ENCODE measurements around the gene MUC5B. TPM values are rescaled to one million over a fixed set of nuclear protein-coding genes. Genes with fewer than 3 reads are reported as not detected.

MUC5B gene
- total and polyA plus RNA-seq, 5 donors from 2014 or later, result not detected

GRCh38 chr11:1177020-1177770 lies 45.7 kb upstream of the MUC5B start:
- Histone ChIP-seq H3K9me3 (ENCODE audit: control insufficient read depth in 2 of 2, low read length in 2 of 2) (no peaks in the 10 kb centered on the region), H3K27ac (ENCODE audit: insufficient read depth, low read length, poor library complexity, severe bottlenecking) (no peak overlapping the region), H3K4me1 (ENCODE audit: control insufficient read depth, insufficient read depth, low read length, poor library complexity, severe bottlenecking) (no peaks in the 10 kb centered on the region), H3K27me3 (ENCODE audit: control insufficient read depth, insufficient read depth, low read length) (no peaks in the 10 kb centered on the region), H3K4me3 (ENCODE audit: low read depth, low read length) (no peak overlapping the region), H3K36me3 (ENCODE audit: control insufficient read depth, insufficient read depth, low read length) (no peaks in the 10 kb centered on the region)
- no peaks in the 10 kb centered on the region for H3K36me3 Mint-ChIP-seq
- peaks cover 0 to 2% (median 0%) of the 10 kb centered on the region in 4 donors for H3K4me1 Mint-ChIP-seq
- ATAC-seq (ENCODE audit: low read depth in 2 of 2) (no peak), DNase-seq (no peak)
- no peak overlapping the region for H3K4me3 Mint-ChIP-seq
- H3K27me3 Mint-ChIP-seq, result no peaks in the 10 kb centered on the region
- H3K9me3 Mint-ChIP-seq, result peaks cover 0 to 4% (median 1%) of the 10 kb centered on the region in 7 donors
- H3K27ac Mint-ChIP-seq, result no peak overlapping the region

GRCh38 chr11:1177771-1178090 lies 45.1 kb upstream of the MUC5B start:
- Histone ChIP-seq H3K4me3 (ENCODE audit: low read depth, low read length) (no peak overlapping the region), H3K36me3 (ENCODE audit: control insufficient read depth, insufficient read depth, low read length) (no peaks in the 10 kb centered on the region), H3K27me3 (ENCODE audit: control insufficient read depth, insufficient read depth, low read length) (no peaks in the 10 kb centered on the region), H3K27ac (ENCODE audit: insufficient read depth, low read length, poor library complexity, severe bottlenecking) (no peak overlapping the region), H3K9me3 (ENCODE audit: control insufficient read depth in 2 of 2, low read length in 2 of 2) (no peaks in the 10 kb centered on the region), H3K4me1 (ENCODE audit: control insufficient read depth, insufficient read depth, low read length, poor library complexity, severe bottlenecking) (no peaks in the 10 kb centered on the region)
- Mint-ChIP-seq H3K27ac (no peak overlapping the region), H3K4me1 (peaks cover 0 to 2% (median 0%) of the 10 kb centered on the region in 4 donors), H3K36me3 (no peaks in the 10 kb centered on the region), H3K9me3 (peaks cover 0 to 4% (median 1%) of the 10 kb centered on the region in 7 donors), H3K27me3 (no peaks in the 10 kb centered on the region), H3K4me3 (no peak overlapping the region)
- no peak for ATAC-seq (ENCODE audit: low read depth in 2 of 2)
- DNase-seq, result no peak

DNA sequence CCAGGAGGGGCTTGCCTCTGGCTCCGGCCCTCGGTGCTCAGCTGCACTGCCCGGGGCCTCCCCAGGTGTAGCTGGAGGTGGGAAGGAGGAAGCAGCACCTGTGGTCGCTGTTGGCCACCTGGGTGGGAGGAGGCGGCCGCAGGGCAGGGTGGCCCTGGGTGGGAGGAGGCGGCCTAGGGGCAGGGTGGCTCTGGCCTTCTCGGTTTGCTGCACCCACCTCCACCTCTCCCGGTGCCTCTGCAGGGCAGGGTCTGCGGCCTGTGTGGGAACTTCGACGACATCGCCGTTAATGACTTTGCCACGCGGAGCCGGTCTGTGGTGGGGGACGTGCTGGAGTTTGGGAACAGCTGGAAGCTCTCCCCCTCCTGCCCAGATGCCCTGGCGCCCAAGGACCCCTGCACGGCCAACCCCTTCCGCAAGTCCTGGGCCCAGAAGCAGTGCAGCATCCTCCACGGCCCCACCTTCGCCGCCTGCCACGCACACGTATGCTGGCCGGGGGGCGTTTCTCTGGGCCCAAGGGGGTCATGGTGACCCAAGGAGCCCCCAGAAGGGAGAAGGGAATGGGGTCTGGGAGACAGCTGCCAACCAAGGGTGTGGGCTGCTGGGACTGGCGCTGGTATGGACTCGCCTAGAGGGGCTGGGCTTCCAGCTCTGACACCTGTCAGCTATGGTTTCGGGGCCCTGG lies 44.5 kb upstream of the MUC5B start:
- Mint-ChIP-seq H3K27ac (no peak overlapping the region), H3K4me1 (peaks cover 0 to 2% (median 0%) of the 10 kb centered on the region in 4 donors), H3K36me3 (no peaks in the 10 kb centered on the region), H3K9me3 (peaks cover 0 to 4% (median 1%) of the 10 kb centered on the region in 7 donors), H3K27me3 (no peaks in the 10 kb centered on the region), H3K4me3 (no peak overlapping the region)
- Histone ChIP-seq H3K9me3 (ENCODE audit: control insufficient read depth in 2 of 2, low read length in 2 of 2) (no peaks in the 10 kb centered on the region), H3K36me3 (ENCODE audit: control insufficient read depth, insufficient read depth, low read length) (no peaks in the 10 kb centered on the region), H3K27ac (ENCODE audit: insufficient read depth, low read length, poor library complexity, severe bottlenecking) (no peak overlapping the region), H3K4me3 (ENCODE audit: low read depth, low read length) (no peak overlapping the region), H3K27me3 (ENCODE audit: control insufficient read depth, insufficient read depth, low read length) (no peaks in the 10 kb centered on the region), H3K4me1 (ENCODE audit: control insufficient read depth, insufficient read depth, low read length, poor library complexity, severe bottlenecking) (no peaks in the 10 kb centered on the region)
- DNase-seq (no peak), ATAC-seq (ENCODE audit: low read depth in 2 of 2) (no peak)

DNA sequence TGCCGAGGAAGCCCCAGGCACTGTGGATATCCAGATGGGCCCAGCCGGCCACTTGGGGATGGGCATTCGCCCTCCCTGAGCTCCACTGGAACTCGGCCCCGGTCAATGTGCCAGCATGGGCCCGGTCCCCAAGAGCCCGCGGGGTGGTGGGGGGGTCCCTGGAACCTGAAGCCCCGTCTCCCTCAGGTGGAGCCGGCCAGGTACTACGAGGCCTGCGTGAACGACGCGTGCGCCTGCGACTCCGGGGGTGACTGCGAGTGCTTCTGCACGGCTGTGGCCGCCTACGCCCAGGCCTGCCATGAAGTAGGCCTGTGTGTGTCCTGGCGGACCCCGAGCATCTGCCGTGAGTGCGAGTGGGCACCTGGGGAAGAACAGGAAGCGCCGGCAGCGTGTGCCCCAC lies 44.0 kb upstream of the MUC5B start:
- no peaks in the 10 kb centered on the region for H3K27me3 ChIP-seq (ENCODE audit: control insufficient read depth, insufficient read depth, low read length)
- no peak overlapping the region for H3K4me3 Mint-ChIP-seq
- H3K9me3 ChIP-seq (ENCODE audit: control insufficient read depth in 2 of 2, low read length in 2 of 2), result no peaks in the 10 kb centered on the region
- no peaks in the 10 kb centered on the region for H3K36me3 ChIP-seq (ENCODE audit: control insufficient read depth, insufficient read depth, low read length)
- no peaks in the 10 kb centered on the region for H3K4me1 ChIP-seq (ENCODE audit: control insufficient read depth, insufficient read depth, low read length, poor library complexity, severe bottlenecking)
- no peak overlapping the region for H3K4me3 ChIP-seq (ENCODE audit: low read depth, low read length)
- H3K27me3 Mint-ChIP-seq, result no peaks in the 10 kb centered on the region
- H3K4me1 Mint-ChIP-seq, result peaks cover 0 to 2% (median 0%) of the 10 kb centered on the region in 4 donors
- no peak for ATAC-seq (ENCODE audit: low read depth in 2 of 2)
- no peak for DNase-seq
- H3K27ac ChIP-seq (ENCODE audit: insufficient read depth, low read length, poor library complexity, severe bottlenecking), result no peak overlapping the region
- no peak overlapping the region for H3K27ac Mint-ChIP-seq
- H3K9me3 Mint-ChIP-seq, result peaks cover 0 to 4% (median 1%) of the 10 kb centered on the region in 7 donors
- H3K36me3 Mint-ChIP-seq, result no peaks in the 10 kb centered on the region

GRCh38 chr11:1179641-1180040 lies 43.2 kb upstream of the MUC5B start:
- Mint-ChIP-seq H3K27me3 (no peaks in the 10 kb centered on the region), H3K9me3 (peaks cover 0 to 4% (median 1%) of the 10 kb centered on the region in 7 donors), H3K36me3 (no peaks in the 10 kb centered on the region), H3K4me3 (no peak overlapping the region), H3K27ac (no peak overlapping the region), H3K4me1 (peaks cover 0 to 2% (median 0%) of the 10 kb centered on the region in 4 donors)
- H3K36me3 ChIP-seq (ENCODE audit: control insufficient read depth, insufficient read depth, low read length), result no peaks in the 10 kb centered on the region
- H3K27ac ChIP-seq (ENCODE audit: insufficient read depth, low read length, poor library complexity, severe bottlenecking), result no peak overlapping the region
- DNase-seq, result no peak
- ATAC-seq (ENCODE audit: low read depth in 2 of 2), result no peak
- no peaks in the 10 kb centered on the region for H3K9me3 ChIP-seq (ENCODE audit: control insufficient read depth in 2 of 2, low read length in 2 of 2)
- H3K4me1 ChIP-seq (ENCODE audit: control insufficient read depth, insufficient read depth, low read length, poor library complexity, severe bottlenecking), result no peaks in the 10 kb centered on the region
- H3K4me3 ChIP-seq (ENCODE audit: low read depth, low read length), result no peak overlapping the region
- no peaks in the 10 kb centered on the region for H3K27me3 ChIP-seq (ENCODE audit: control insufficient read depth, insufficient read depth, low read length)

- ATAC-seq (ENCODE audit: low read depth in 2 of 2), result no peak
- Mint-ChIP-seq H3K4me3 (no peak overlapping the region), H3K27ac (no peak overlapping the region), H3K4me1 (peaks cover 0 to 2% (median 0%) of the 10 kb centered on the region in 4 donors), H3K36me3 (no peaks in the 10 kb centered on the region), H3K9me3 (peaks cover 0 to 4% (median under 1%) of the 10 kb centered on the region in 7 donors), H3K27me3 (no peaks in the 10 kb centered on the region)
- Histone ChIP-seq H3K36me3 (ENCODE audit: control insufficient read depth, insufficient read depth, low read length) (no peaks in the 10 kb centered on the region), H3K27ac (ENCODE audit: insufficient read depth, low read length, poor library complexity, severe bottlenecking) (no peak overlapping the region), H3K4me3 (ENCODE audit: low read depth, low read length) (no peak overlapping the region), H3K9me3 (ENCODE audit: control insufficient read depth in 2 of 2, low read length in 2 of 2) (no peaks in the 10 kb centered on the region), H3K27me3 (ENCODE audit: control insufficient read depth, insufficient read depth, low read length) (no peaks in the 10 kb centered on the region), H3K4me1 (ENCODE audit: control insufficient read depth, insufficient read depth, low read length, poor library complexity, severe bottlenecking) (no peaks in the 10 kb centered on the region)
- DNase-seq, result no peak
These were observed 42.7 kb upstream of the MUC5B start for GRCh38 chr11:1180171-1180570.

- Histone ChIP-seq H3K4me1 (ENCODE audit: control insufficient read depth, insufficient read depth, low read length, poor library complexity, severe bottlenecking) (no peaks in the 10 kb centered on the region), H3K27me3 (ENCODE audit: control insufficient read depth, insufficient read depth, low read length) (no peaks in the 10 kb centered on the region), H3K27ac (ENCODE audit: insufficient read depth, low read length, poor library complexity, severe bottlenecking) (no peak overlapping the region), H3K9me3 (ENCODE audit: control insufficient read depth in 2 of 2, low read length in 2 of 2) (no peaks in the 10 kb centered on the region), H3K4me3 (ENCODE audit: low read depth, low read length) (no peak overlapping the region), H3K36me3 (ENCODE audit: control insufficient read depth, insufficient read depth, low read length) (no peaks in the 10 kb centered on the region)
- no peak overlapping the region for H3K4me3 Mint-ChIP-seq
- no peaks in the 10 kb centered on the region for H3K36me3 Mint-ChIP-seq
- no peaks in the 10 kb centered on the region for H3K27me3 Mint-ChIP-seq
- H3K4me1 Mint-ChIP-seq, result peaks cover 0 to 2% (median 0%) of the 10 kb centered on the region in 4 donors
- no peak for DNase-seq
- no peak for ATAC-seq (ENCODE audit: low read depth in 2 of 2)
- H3K9me3 Mint-ChIP-seq, result peaks cover 0 to 1% (median 0%) of the 10 kb centered on the region in 7 donors
- H3K27ac Mint-ChIP-seq, result no peak overlapping the region
These were observed 41.9 kb upstream of the MUC5B start for GRCh38 chr11:1180947-1181391.
